PFSK-1 (cell line): ENCODE measurements around the gene C3.

Source experiments
- FOXP2 ChIP-seq: optimal IDR thresholded peaks from 2 replicates; pipeline ENCODE3; 2011; ENCODE audit warnings: borderline replicate concordance, control low read depth, inconsistent platforms; ENCODE audit not compliant: insufficient read depth; ENCODE audit errors: extremely low read length, extremely low read depth
- POLR2AphosphoS5 ChIP-seq: IDR thresholded peaks from 2 replicates; pipeline ENCODE4 v1.6.1; 2012; ENCODE audit warnings: low read depth, mild to moderate bottlenecking, control low read depth, low read length, moderate library complexity
- REST ChIP-seq, 2 experiments: IDR thresholded peaks; 2 replicates each; pipeline versions ENCODE4 v1.6.1 to v1.8.0; 2011 to 2012; ENCODE audit warnings: low read depth in 2 of 2, low read length in 2 of 2, control low read depth in 1 of 2, inconsistent platforms in 1 of 2, mild to moderate bottlenecking in 1 of 2, moderate library complexity in 1 of 2; ENCODE audit not compliant: insufficient read depth in 1 of 2
- SIN3A ChIP-seq: IDR thresholded peaks from 2 replicates; pipeline ENCODE4 v1.6.1; 2012; ENCODE audit warnings: mild to moderate bottlenecking, low read length, moderate library complexity, borderline replicate concordance; ENCODE audit not compliant: insufficient read depth
- TAF1 ChIP-seq: IDR thresholded peaks from 2 replicates; pipeline ENCODE4 v1.6.1; 2012; ENCODE audit warnings: low read length, control low read depth, borderline replicate concordance; ENCODE audit not compliant: insufficient read depth

- TF ChIP-seq FOXP2 (no peak), REST (IDR thresholded peaks at IDR 0.05; ENCODE audit: insufficient read depth in 1 of 2, low read depth in 2 of 2, low read length in 2 of 2) (no peak), SIN3A (no peak), TAF1 (no peak), POLR2AphosphoS5 (no peak)
Measured at GRCh38 chr19:6729573-6730152, 9.2 kb upstream of the C3 start.
